GM23338 (cell line): ENCODE measurements around the gene DPP3. TPM values are rescaled to one million over a fixed set of nuclear protein-coding genes. Genes with fewer than 3 reads are reported as not detected.

Experiments used
- ATAC-seq: fragments of 200-7000 bp; cut with Tn5 transposase; 3 replicates; pipeline ENCODE4 v1.9.1; 2020
- DNase-seq: peaks from one replicate; pipeline ENCODE4 v3.0.0-alpha.2; 2015; ENCODE audit warnings: low spot score
- H2AFZ ChIP-seq: fragments of 200-600 bp; sonication (generic); 2 replicates; pipeline ENCODE4 v1.8.0; 2016; ENCODE audit warnings: antibody characterized with exemption, mild to moderate bottlenecking, moderate library complexity
- H3F3A ChIP-seq: fragments of 200-600 bp; sonication (generic); replicated peaks from 2 replicates; pipeline ENCODE4 v1.8.0; 2017; ENCODE audit warnings: antibody characterized with exemption, mixed run types, low read depth
- H3K27ac ChIP-seq: fragments of 200-600 bp; sonication (generic); 2 replicates; pipeline ENCODE4 v1.6.1; 2016; ENCODE audit warnings: low read depth
- H3K27me3 ChIP-seq: fragments of 200-600 bp; sonication (generic); 2 replicates; pipeline ENCODE4 v1.8.0; 2016; ENCODE audit warnings: mild to moderate bottlenecking, mixed run types, moderate library complexity; ENCODE audit not compliant: insufficient read depth
- H3K36me3 ChIP-seq: fragments of 200-600 bp; sonication (generic); 2 replicates; pipeline ENCODE4 v1.8.0; 2016; ENCODE audit warnings: mild to moderate bottlenecking; ENCODE audit not compliant: insufficient read depth
- H3K4me1 ChIP-seq: fragments of 200-600 bp; sonication (generic); 2 replicates; pipeline ENCODE4 v1.8.0; 2016; ENCODE audit warnings: mild to moderate bottlenecking, moderate library complexity; ENCODE audit not compliant: insufficient read depth
- H3K4me2 ChIP-seq: fragments of 200-600 bp; sonication (generic); 2 replicates; pipeline ENCODE4 v1.7.1; 2017; ENCODE audit warnings: mixed run types
- H3K4me3 ChIP-seq: fragments of 200-600 bp; sonication (generic); 2 replicates; pipeline ENCODE4 v1.6.1; 2016; ENCODE audit warnings: mixed run types
- H3K79me2 ChIP-seq: fragments of 200-600 bp; sonication (generic); replicated peaks from 2 replicates; pipeline ENCODE4 v1.8.0; 2017; ENCODE audit warnings: mild to moderate bottlenecking; ENCODE audit not compliant: insufficient read depth
- H3K9me2 ChIP-seq: fragments of 200-600 bp; sonication (generic); 2 replicates; pipeline ENCODE4 v1.8.0; 2017; ENCODE audit not compliant: insufficient read depth
- H4K20me1 ChIP-seq: fragments of 200-600 bp; sonication (generic); replicated peaks from 2 replicates; pipeline ENCODE4 v1.8.0; 2017; ENCODE audit warnings: mild to moderate bottlenecking; ENCODE audit not compliant: insufficient read depth
- H3K27ac Mint-ChIP-seq: 2 replicates; pipeline ENCODE4 v1.8.0; 2020; ENCODE audit warnings: inconsistent platforms, mild to moderate bottlenecking, moderate library complexity, mixed read lengths
- H3K27me3 Mint-ChIP-seq: 3 replicates; pipeline ENCODE4 v1.8.0; 2022; ENCODE audit warnings: low read depth, mild to moderate bottlenecking, moderate library complexity, mixed read lengths, inconsistent platforms; ENCODE audit not compliant: insufficient read depth, poor library complexity
- H3K36me3 Mint-ChIP-seq: 3 replicates; pipeline ENCODE4 v1.8.0; 2021; ENCODE audit warnings: low read depth, mild to moderate bottlenecking, inconsistent platforms, moderate library complexity, mixed read lengths
- H3K4me1 Mint-ChIP-seq: 3 replicates; pipeline ENCODE4 v1.8.0; 2020; ENCODE audit warnings: mild to moderate bottlenecking, inconsistent platforms, mixed read lengths
- H3K4me3 Mint-ChIP-seq: 3 replicates; pipeline ENCODE4 v1.8.0; 2021; ENCODE audit warnings: moderate library complexity, mild to moderate bottlenecking, inconsistent platforms, mixed read lengths
- H3K9me3 Mint-ChIP-seq: 3 replicates; pipeline ENCODE4 v1.8.0; 2020; ENCODE audit warnings: moderate library complexity, mild to moderate bottlenecking, inconsistent platforms, mixed read lengths
- CREB1 ChIP-seq: fragments of 250-450 bp; sonication (Bioruptor Pico); IDR thresholded peaks from 2 replicates; pipeline ENCODE4 v1.5.0; 2020; ENCODE audit warnings: low read depth, mild to moderate bottlenecking, moderate library complexity
- EZH2 ChIP-seq: fragments of 200-600 bp; sonication (generic); IDR thresholded peaks from one replicate; pipeline ENCODE4 v1.8.0; 2017; ENCODE audit warnings: antibody characterized with exemption, mild to moderate bottlenecking, low read depth; ENCODE audit not compliant: unreplicated experiment
- EZH2phosphoT487 ChIP-seq: fragments of 200-600 bp; sonication (generic); IDR thresholded peaks from one replicate; pipeline ENCODE4 v1.8.1; 2018; ENCODE audit warnings: antibody characterized with exemption; ENCODE audit not compliant: unreplicated experiment
- JUNB ChIP-seq: IDR thresholded peaks from one replicate; pipeline ENCODE4 v1.6.1; 2016; ENCODE audit warnings: antibody characterized with exemption; ENCODE audit not compliant: unreplicated experiment
- NANOG ChIP-seq: IDR thresholded peaks from 2 replicates; pipeline ENCODE4 v1.6.1; 2016; ENCODE audit warnings: antibody characterized with exemption, borderline replicate concordance
- POLR2AphosphoS5 ChIP-seq: IDR thresholded peaks from 2 replicates; pipeline ENCODE4 v1.6.1; 2016; ENCODE audit warnings: antibody characterized with exemption, low read depth
- STAT1 ChIP-seq: IDR thresholded peaks from one replicate; pipeline ENCODE4 v1.6.1; 2016; ENCODE audit warnings: antibody characterized with exemption; ENCODE audit not compliant: unreplicated experiment
- ZNF114 ChIP-seq: fragments of 250-450 bp; sonication (Bioruptor Pico); IDR thresholded peaks from 2 replicates; pipeline ENCODE4 v1.5.0; 2020; ENCODE audit warnings: mild to moderate bottlenecking, moderate library complexity
- ZNF331 ChIP-seq: fragments of 250-450 bp; sonication (Bioruptor Pico); IDR thresholded peaks from 2 replicates; pipeline ENCODE4 v1.5.0; 2020; ENCODE audit warnings: low read depth, mild to moderate bottlenecking, moderate library complexity
- polyA plus RNA-seq: library from polyadenylated mRNA; unstranded; fragments of >200 nt; fragmentation: Nextera tagmentation; extraction: Ambion mirVana; gene quantifications from 2 replicates; pipeline ENCODE4 v1.2.1, GENCODE V29; 2016
- total RNA-seq: library from RNA; depleted of rRNA; stranded (reverse); fragments of >200 nt; shearing (Covaris generic); gene quantifications from 2 replicates; pipeline ENCODE4 v1.2.3, GENCODE V29; 2014
- TF ChIP-seq, protein P1 (sequence below): IDR thresholded peaks from 2 replicates; pipeline ENCODE4 v1.6.1; 2016; ENCODE audit warnings: antibody characterized with exemption
- TF ChIP-seq, protein P2 (sequence below): IDR thresholded peaks from one replicate; pipeline ENCODE4 v1.6.1; 2018; ENCODE audit warnings: antibody characterized with exemption; ENCODE audit not compliant: unreplicated experiment
- TF ChIP-seq, protein P3 (sequence below): fragments of 250-450 bp; sonication (Bioruptor Pico); IDR thresholded peaks from 2 replicates; pipeline ENCODE4 v1.5.0; 2020; ENCODE audit warnings: mild to moderate bottlenecking, moderate library complexity
- TF ChIP-seq, protein P4 (sequence below), 2 experiments: fragments of 200-600 bp in 1 of 2; sonication (generic) in 1 of 2; conservative IDR thresholded peaks; 2 replicates each; pipeline versions ENCODE4 v1.5.1 to v1.6.1; 2016 to 2017; ENCODE audit warnings: antibody characterized with exemption in 2 of 2, low read depth in 2 of 2, mild to moderate bottlenecking in 2 of 2, moderate library complexity in 1 of 2

DPP3 gene
- total and polyA plus RNA-seq, 2 experiments from 2014 or later: 22.7 to 85.9 TPM

DNA sequence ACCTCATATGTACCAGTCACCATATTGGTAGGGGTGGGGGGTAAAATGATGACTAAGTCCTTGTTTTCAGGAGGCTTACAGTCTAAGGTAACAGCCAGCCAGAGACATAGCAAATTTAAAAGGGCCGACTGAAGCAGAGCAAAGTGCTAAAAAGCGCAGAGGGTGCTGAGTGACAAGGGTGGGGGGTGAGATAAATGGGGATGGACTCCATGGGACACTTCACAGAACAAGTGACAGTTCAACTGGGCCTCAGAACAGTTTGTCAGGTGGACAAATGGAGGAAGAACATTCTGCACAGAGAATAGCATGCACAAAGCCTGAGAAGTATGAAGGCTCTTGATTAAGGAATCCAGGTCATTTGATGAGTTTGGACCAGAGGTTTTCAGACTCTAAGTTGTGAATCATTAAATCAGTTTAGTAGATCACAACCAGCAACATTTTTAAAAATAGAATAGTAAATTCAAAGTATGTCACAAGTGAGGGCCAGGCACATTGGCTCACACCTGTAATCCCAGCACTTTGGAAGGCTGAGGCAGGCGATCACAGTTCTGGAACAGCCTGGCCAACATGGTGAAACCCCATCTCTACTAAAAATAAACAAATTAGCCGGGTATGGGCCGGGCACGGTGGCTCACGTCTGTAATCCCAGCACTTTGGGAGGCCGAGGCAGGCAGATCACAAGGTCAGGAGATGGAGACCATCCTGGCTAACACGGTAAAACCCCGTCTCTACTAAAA is 44.2 kb downstream of the DPP3 start:
- Histone ChIP-seq H4K20me1 (no peaks in the 10 kb centered on the region), H3F3A (no peaks in the 10 kb centered on the region), H3K4me1 (no peaks in the 10 kb centered on the region), H3K36me3 (0 out of 2 replicates have a peak, but pooled peaks cover 10% of the 10 kb centered on the region), H2AFZ (no peak overlapping the region), H3K79me2 (no peaks in the 10 kb centered on the region), H3K9me2 (no peaks in the 10 kb centered on the region), H3K27ac (no peak overlapping the region), H3K4me3 (no peak overlapping the region), H3K4me2 (no peak overlapping the region), H3K27me3 (no peaks in the 10 kb centered on the region)
- peaks cover 2% of the 10 kb centered on the region for H3K27me3 Mint-ChIP-seq
- H3K4me3 Mint-ChIP-seq: no peak overlapping the region
- TF ChIP-seq STAT1 (no peak), EZH2phosphoT487 (no peak), ZNF114 (no peak), NANOG (no peak), ZNF331 (CRISPR knock-in tag) (no peak), JUNB (no peak), POLR2AphosphoS5 (no peak), CREB1 (CRISPR knock-in tag) (no peak), EZH2 (no peak)
- TF ChIP-seq, protein P1, sequence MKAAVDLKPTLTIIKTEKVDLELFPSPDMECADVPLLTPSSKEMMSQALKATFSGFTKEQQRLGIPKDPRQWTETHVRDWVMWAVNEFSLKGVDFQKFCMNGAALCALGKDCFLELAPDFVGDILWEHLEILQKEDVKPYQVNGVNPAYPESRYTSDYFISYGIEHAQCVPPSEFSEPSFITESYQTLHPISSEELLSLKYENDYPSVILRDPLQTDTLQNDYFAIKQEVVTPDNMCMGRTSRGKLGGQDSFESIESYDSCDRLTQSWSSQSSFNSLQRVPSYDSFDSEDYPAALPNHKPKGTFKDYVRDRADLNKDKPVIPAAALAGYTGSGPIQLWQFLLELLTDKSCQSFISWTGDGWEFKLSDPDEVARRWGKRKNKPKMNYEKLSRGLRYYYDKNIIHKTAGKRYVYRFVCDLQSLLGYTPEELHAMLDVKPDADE: no peak
- TF ChIP-seq, protein P2, sequence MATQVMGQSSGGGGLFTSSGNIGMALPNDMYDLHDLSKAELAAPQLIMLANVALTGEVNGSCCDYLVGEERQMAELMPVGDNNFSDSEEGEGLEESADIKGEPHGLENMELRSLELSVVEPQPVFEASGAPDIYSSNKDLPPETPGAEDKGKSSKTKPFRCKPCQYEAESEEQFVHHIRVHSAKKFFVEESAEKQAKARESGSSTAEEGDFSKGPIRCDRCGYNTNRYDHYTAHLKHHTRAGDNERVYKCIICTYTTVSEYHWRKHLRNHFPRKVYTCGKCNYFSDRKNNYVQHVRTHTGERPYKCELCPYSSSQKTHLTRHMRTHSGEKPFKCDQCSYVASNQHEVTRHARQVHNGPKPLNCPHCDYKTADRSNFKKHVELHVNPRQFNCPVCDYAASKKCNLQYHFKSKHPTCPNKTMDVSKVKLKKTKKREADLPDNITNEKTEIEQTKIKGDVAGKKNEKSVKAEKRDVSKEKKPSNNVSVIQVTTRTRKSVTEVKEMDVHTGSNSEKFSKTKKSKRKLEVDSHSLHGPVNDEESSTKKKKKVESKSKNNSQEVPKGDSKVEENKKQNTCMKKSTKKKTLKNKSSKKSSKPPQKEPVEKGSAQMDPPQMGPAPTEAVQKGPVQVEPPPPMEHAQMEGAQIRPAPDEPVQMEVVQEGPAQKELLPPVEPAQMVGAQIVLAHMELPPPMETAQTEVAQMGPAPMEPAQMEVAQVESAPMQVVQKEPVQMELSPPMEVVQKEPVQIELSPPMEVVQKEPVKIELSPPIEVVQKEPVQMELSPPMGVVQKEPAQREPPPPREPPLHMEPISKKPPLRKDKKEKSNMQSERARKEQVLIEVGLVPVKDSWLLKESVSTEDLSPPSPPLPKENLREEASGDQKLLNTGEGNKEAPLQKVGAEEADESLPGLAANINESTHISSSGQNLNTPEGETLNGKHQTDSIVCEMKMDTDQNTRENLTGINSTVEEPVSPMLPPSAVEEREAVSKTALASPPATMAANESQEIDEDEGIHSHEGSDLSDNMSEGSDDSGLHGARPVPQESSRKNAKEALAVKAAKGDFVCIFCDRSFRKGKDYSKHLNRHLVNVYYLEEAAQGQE: no peak
- TF ChIP-seq, protein P3, sequence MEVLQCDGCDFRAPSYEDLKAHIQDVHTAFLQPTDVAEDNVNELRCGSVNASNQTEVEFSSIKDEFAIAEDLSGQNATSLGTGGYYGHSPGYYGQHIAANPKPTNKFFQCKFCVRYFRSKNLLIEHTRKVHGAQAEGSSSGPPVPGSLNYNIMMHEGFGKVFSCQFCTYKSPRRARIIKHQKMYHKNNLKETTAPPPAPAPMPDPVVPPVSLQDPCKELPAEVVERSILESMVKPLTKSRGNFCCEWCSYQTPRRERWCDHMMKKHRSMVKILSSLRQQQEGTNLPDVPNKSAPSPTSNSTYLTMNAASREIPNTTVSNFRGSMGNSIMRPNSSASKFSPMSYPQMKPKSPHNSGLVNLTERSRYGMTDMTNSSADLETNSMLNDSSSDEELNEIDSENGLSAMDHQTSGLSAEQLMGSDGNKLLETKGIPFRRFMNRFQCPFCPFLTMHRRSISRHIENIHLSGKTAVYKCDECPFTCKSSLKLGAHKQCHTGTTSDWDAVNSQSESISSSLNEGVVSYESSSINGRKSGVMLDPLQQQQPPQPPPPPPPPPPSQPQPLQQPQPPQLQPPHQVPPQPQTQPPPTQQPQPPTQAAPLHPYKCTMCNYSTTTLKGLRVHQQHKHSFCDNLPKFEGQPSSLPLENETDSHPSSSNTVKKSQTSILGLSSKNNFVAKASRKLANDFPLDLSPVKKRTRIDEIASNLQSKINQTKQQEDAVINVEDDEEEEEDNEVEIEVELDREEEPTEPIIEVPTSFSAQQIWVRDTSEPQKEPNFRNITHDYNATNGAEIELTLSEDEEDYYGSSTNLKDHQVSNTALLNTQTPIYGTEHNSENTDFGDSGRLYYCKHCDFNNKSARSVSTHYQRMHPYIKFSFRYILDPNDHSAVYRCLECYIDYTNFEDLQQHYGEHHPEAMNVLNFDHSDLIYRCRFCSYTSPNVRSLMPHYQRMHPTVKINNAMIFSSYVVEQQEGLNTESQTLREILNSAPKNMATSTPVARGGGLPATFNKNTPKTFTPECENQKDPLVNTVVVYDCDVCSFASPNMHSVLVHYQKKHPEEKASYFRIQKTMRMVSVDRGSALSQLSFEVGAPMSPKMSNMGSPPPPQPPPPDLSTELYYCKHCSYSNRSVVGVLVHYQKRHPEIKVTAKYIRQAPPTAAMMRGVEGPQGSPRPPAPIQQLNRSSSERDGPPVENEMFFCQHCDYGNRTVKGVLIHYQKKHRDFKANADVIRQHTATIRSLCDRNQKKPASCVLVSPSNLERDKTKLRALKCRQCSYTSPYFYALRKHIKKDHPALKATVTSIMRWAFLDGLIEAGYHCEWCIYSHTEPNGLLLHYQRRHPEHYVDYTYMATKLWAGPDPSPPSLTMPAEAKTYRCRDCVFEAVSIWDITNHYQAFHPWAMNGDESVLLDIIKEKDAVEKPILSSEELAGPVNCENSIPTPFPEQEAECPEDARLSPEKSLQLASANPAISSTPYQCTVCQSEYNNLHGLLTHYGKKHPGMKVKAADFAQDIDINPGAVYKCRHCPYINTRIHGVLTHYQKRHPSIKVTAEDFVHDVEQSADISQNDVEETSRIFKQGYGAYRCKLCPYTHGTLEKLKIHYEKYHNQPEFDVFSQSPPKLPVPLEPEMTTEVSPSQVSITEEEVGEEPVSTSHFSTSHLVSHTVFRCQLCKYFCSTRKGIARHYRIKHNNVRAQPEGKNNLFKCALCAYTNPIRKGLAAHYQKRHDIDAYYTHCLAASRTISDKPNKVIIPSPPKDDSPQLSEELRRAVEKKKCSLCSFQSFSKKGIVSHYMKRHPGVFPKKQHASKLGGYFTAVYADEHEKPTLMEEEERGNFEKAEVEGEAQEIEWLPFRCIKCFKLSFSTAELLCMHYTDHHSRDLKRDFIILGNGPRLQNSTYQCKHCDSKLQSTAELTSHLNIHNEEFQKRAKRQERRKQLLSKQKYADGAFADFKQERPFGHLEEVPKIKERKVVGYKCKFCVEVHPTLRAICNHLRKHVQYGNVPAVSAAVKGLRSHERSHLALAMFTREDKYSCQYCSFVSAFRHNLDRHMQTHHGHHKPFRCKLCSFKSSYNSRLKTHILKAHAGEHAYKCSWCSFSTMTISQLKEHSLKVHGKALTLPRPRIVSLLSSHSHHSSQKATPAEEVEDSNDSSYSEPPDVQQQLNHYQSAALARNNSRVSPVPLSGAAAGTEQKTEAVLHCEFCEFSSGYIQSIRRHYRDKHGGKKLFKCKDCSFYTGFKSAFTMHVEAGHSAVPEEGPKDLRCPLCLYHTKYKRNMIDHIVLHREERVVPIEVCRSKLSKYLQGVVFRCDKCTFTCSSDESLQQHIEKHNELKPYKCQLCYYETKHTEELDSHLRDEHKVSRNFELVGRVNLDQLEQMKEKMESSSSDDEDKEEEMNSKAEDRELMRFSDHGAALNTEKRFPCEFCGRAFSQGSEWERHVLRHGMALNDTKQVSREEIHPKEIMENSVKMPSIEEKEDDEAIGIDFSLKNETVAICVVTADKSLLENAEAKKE (CRISPR knock-in tag): no peak
- TF ChIP-seq, protein P4, sequence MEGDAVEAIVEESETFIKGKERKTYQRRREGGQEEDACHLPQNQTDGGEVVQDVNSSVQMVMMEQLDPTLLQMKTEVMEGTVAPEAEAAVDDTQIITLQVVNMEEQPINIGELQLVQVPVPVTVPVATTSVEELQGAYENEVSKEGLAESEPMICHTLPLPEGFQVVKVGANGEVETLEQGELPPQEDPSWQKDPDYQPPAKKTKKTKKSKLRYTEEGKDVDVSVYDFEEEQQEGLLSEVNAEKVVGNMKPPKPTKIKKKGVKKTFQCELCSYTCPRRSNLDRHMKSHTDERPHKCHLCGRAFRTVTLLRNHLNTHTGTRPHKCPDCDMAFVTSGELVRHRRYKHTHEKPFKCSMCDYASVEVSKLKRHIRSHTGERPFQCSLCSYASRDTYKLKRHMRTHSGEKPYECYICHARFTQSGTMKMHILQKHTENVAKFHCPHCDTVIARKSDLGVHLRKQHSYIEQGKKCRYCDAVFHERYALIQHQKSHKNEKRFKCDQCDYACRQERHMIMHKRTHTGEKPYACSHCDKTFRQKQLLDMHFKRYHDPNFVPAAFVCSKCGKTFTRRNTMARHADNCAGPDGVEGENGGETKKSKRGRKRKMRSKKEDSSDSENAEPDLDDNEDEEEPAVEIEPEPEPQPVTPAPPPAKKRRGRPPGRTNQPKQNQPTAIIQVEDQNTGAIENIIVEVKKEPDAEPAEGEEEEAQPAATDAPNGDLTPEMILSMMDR (conservative IDR thresholded peaks at IDR 0.05; ENCODE audit: low read depth in 2 of 2): no peak
- H3K9me3 Mint-ChIP-seq: no peaks in the 10 kb centered on the region
- DNase-seq: no peak
- ATAC-seq: no peak
- H3K4me1 Mint-ChIP-seq: peaks cover 3% of the 10 kb centered on the region; the same call in 2 of the 3 replicates
- peaks cover 15% of the 10 kb centered on the region for H3K36me3 Mint-ChIP-seq
- no peak overlapping the region for H3K27ac Mint-ChIP-seq
